ENCODE measurements around the gene UNC119.

DNA sequence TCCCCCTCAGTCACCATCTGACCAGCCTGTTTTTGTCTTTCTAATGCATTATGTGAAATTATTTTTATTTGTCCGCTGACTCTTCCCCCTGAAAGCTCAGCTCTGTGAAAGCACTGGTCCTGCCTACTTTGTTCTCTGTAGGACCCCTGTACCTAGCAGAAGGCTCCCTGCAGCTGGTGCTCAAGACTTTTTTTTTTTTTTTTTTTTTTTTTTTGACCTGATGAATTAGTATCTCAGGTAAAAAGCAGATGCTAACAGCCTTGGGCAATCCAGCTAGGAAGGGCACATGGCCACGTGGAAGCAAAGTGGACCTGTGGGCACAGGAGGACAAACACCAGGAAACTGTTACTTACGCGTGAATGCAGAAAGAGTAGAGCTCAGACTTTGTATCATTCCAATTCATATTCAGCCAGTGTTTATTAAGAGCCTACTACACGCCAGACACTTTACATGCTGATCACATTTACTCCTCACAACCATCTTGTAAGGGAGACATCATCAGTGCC lies 629 bp upstream of the UNC119 start:
- TF ChIP-seq CTCF (IDR thresholded peaks at IDR 0.05) (no peak), ZFX (IDR thresholded peaks at IDR 0.05; ENCODE audit: borderline replicate concordance) (no peak)
